H1 (cell line): ENCODE measurements around the gene KRT85. TPM values are rescaled to one million over a fixed set of nuclear protein-coding genes. Genes with fewer than 3 reads are reported as not detected.
A peak's percentile ranks its signal among the peaks of the same experiment; 100 is the strongest.

Experiments used
- CTCF ChIA-PET: fragments of 300-600 bp; sonication (Branson Sonifier 250); formaldehyde crosslinking; loops from one replicate; lab custom pipeline; 2021; ENCODE audit not compliant: partially characterized antibody; lab: Charles Lee
- POLR2A ChIA-PET: fragments of 300-600 bp; sonication (Branson Sonifier 250); formaldehyde crosslinking; loops from one replicate; lab custom pipeline; 2021; ENCODE audit warnings: inconsistent platforms; ENCODE audit not compliant: partially characterized antibody; lab: Charles Lee
- DNase-seq, 2 experiments: peaks; one replicate each; pipeline versions ENCODE4 v3.0.0 to v3.0.0-alpha.2; 2010 to 2022; ENCODE audit warnings: low spot score in 2 of 2, low read depth in 1 of 2, mixed read lengths in 1 of 2
- FAIRE-seq: peaks from 2 replicates; lab custom pipeline; 2011; peaks lifted over from hg19 to GRCh38; lab: Jason Lieb, UNC
- H2AFZ ChIP-seq: 2 replicates; pipeline ENCODE4 v1.8.1; 2012; ENCODE audit warnings: low read length, inconsistent platforms
- H2AK5ac ChIP-seq: 2 replicates; pipeline ENCODE4 v1.6.1; 2013; ENCODE audit warnings: low read depth, low read length
- H2BK120ac ChIP-seq: replicated peaks from 2 replicates; pipeline ENCODE3; 2013; ENCODE audit warnings: low read depth, low read length, inconsistent platforms
- H2BK12ac ChIP-seq: 2 replicates; pipeline ENCODE4 v1.6.1; 2013; ENCODE audit warnings: low read depth, low read length
- H2BK15ac ChIP-seq: 2 replicates; pipeline ENCODE4 v1.6.1; 2013; ENCODE audit warnings: low read length
- H2BK20ac ChIP-seq: 2 replicates; pipeline ENCODE4 v1.6.1; 2013; ENCODE audit warnings: low read length
- H2BK5ac ChIP-seq: 2 replicates; pipeline ENCODE4 v1.6.1; 2013; ENCODE audit warnings: low read depth, low read length
- H3K14ac ChIP-seq: 2 replicates; pipeline ENCODE4 v1.6.1; 2013; ENCODE audit warnings: inconsistent platforms; ENCODE audit not compliant: insufficient read length
- H3K18ac ChIP-seq: 2 replicates; pipeline ENCODE4 v1.6.1; 2013; ENCODE audit warnings: low read length; ENCODE audit errors: extremely low read depth
- H3K23ac ChIP-seq: 2 replicates; pipeline ENCODE4 v1.6.1; 2013; ENCODE audit warnings: inconsistent platforms; ENCODE audit not compliant: insufficient read length
- H3K23me2 ChIP-seq: 2 replicates; pipeline ENCODE4 v1.6.1; 2013; ENCODE audit warnings: low read depth, low read length
- H3K27ac ChIP-seq: 2 replicates; pipeline ENCODE4 v1.6.1; 2011; ENCODE audit warnings: low read depth, low read length, inconsistent platforms
- H3K27me3 ChIP-seq, 4 experiments: replicated peaks in 1 of 4; 1 replicate in 1 of 4; 2 replicates in 3 of 4; pipeline versions ENCODE4 v1.6.1 to v1.8.1; 2011 to 2013; ENCODE audit warnings: low read length in 3 of 4, mild to moderate bottlenecking in 3 of 4, inconsistent platforms in 2 of 4, mixed read lengths in 2 of 4, moderate library complexity in 1 of 4; ENCODE audit not compliant: control insufficient read depth in 3 of 4, insufficient read depth in 3 of 4; ENCODE audit errors: extremely low read depth in 1 of 4
- H3K36me3 ChIP-seq, 4 experiments: 2 replicates each; pipeline versions ENCODE4 v1.6.1 to v1.8.1; 2011 to 2013; ENCODE audit warnings: mild to moderate bottlenecking in 4 of 4, low read length in 3 of 4, moderate library complexity in 2 of 4, control low read depth in 1 of 4, inconsistent platforms in 1 of 4; ENCODE audit not compliant: insufficient read depth in 4 of 4, control insufficient read depth in 2 of 4
- H3K4ac ChIP-seq: replicated peaks from 2 replicates; pipeline ENCODE3; 2013; ENCODE audit warnings: low read length, low read depth, mixed read lengths, inconsistent platforms; ENCODE audit not compliant: insufficient read length
- H3K4me1 ChIP-seq, 4 experiments: replicated peaks in 1 of 4; 1 replicate in 1 of 4; 2 replicates in 3 of 4; pipeline versions ENCODE4 v1.6.1 to v1.8.1; 2011 to 2013; ENCODE audit warnings: low read length in 3 of 4, inconsistent platforms in 2 of 4, mixed read lengths in 1 of 4; ENCODE audit not compliant: insufficient read depth in 4 of 4, control insufficient read depth in 3 of 4
- H3K4me2 ChIP-seq, 2 experiments: 2 replicates each; pipeline versions ENCODE4 v1.6.1 to v1.8.1; 2011 to 2013; ENCODE audit warnings: low read depth in 2 of 2, low read length in 2 of 2, control low read depth in 1 of 2, inconsistent platforms in 1 of 2, mild to moderate bottlenecking in 1 of 2; ENCODE audit not compliant: insufficient read depth in 1 of 2
- H3K4me3 ChIP-seq, 4 experiments: fragments of 200-600, 300-600 bp in 1 of 4; sonication (generic), shearing (Covaris generic), sonication (Bioruptor Twin) in 1 of 4; 2 replicates each; pipeline versions ENCODE4 v1.5.1 to v1.8.1; 2011 to 2016; ENCODE audit warnings: low read length in 4 of 4, low read depth in 3 of 4, control low read depth in 2 of 4, inconsistent platforms in 2 of 4, mild to moderate bottlenecking in 2 of 4, mixed read lengths in 1 of 4, moderate library complexity in 1 of 4; ENCODE audit not compliant: insufficient read depth in 2 of 4; ENCODE audit errors: extremely low read depth in 1 of 4
- H3K56ac ChIP-seq: replicated peaks from 2 replicates; pipeline ENCODE3; 2013; ENCODE audit warnings: low read depth, mild to moderate bottlenecking, mixed read lengths, low read length, inconsistent platforms; ENCODE audit not compliant: insufficient read length
- H3K79me1 ChIP-seq: 2 replicates; pipeline ENCODE4 v1.6.1; 2013; ENCODE audit warnings: low read depth, low read length, control low read depth
- H3K79me2 ChIP-seq, 2 experiments: 2 replicates each; pipeline versions ENCODE4 v1.6.1 to v1.8.1; 2012 to 2013; ENCODE audit warnings: low read length in 2 of 2, mild to moderate bottlenecking in 2 of 2, inconsistent platforms in 1 of 2; ENCODE audit not compliant: insufficient read depth in 2 of 2, control insufficient read depth in 1 of 2
- H3K9ac ChIP-seq, 4 experiments: replicated peaks in 1 of 4; 1 replicate in 1 of 4; 2 replicates in 3 of 4; pipeline versions ENCODE4 v1.6.1 to v1.8.1; 2011 to 2013; ENCODE audit warnings: low read depth in 3 of 4, low read length in 3 of 4, control low read depth in 2 of 4, mild to moderate bottlenecking in 2 of 4, moderate library complexity in 2 of 4, inconsistent platforms in 1 of 4; ENCODE audit errors: extremely low read depth in 1 of 4
- H3K9me3 ChIP-seq, 2 experiments: 2 replicates each; pipeline versions ENCODE4 v1.6.1 to v1.8.1; 2012 to 2013; ENCODE audit warnings: mild to moderate bottlenecking in 2 of 2, moderate library complexity in 2 of 2, control low read depth in 1 of 2, inconsistent platforms in 1 of 2, low read depth in 1 of 2, low read length in 1 of 2, mixed read lengths in 1 of 2; ENCODE audit not compliant: insufficient read depth in 2 of 2
- H4K20me1 ChIP-seq, 2 experiments: replicated peaks in 1 of 2; 2 replicates each; pipeline versions ENCODE3 to v1.8.1; 2011 to 2013; ENCODE audit warnings: inconsistent platforms in 2 of 2, low read length in 2 of 2, mild to moderate bottlenecking in 1 of 2; ENCODE audit not compliant: insufficient read depth in 2 of 2, control insufficient read depth in 1 of 2
- H4K5ac ChIP-seq: 2 replicates; pipeline ENCODE4 v1.6.1; 2013; ENCODE audit warnings: low read length, low read depth, mixed read lengths, inconsistent platforms; ENCODE audit not compliant: insufficient read length
- H4K8ac ChIP-seq: 2 replicates; pipeline ENCODE4 v1.8.0; 2013; ENCODE audit warnings: mild to moderate bottlenecking, moderate library complexity, low read length, inconsistent platforms; ENCODE audit not compliant: insufficient read depth; ENCODE audit errors: extremely low read depth
- H4K91ac ChIP-seq: replicated peaks from 2 replicates; pipeline ENCODE3; 2013; ENCODE audit warnings: low read length, mixed read lengths, inconsistent platforms; ENCODE audit not compliant: insufficient read length
- CEBPB ChIP-seq: IDR thresholded peaks from 2 replicates; pipeline ENCODE4 v1.6.1; 2012; ENCODE audit warnings: low read depth, low read length
- CTCF ChIP-seq, 3 experiments: IDR thresholded peaks; 1 replicate in 2 of 3; 2 replicates in 1 of 3; pipeline versions ENCODE4 v1.5.1 to v1.6.1; 2011; ENCODE audit warnings: low read length in 3 of 3, mild to moderate bottlenecking in 3 of 3, inconsistent platforms in 2 of 3, low read depth in 1 of 3, moderate library complexity in 1 of 3; ENCODE audit not compliant: insufficient read depth in 1 of 3; ENCODE audit errors: control extremely low read depth in 1 of 3
- EP300 ChIP-seq, 2 experiments: IDR thresholded peaks; 1 replicate in 1 of 2; 2 replicates in 1 of 2; pipeline ENCODE4 v1.6.1; 2011 to 2012; ENCODE audit warnings: low read depth in 2 of 2, low read length in 2 of 2, mild to moderate bottlenecking in 2 of 2, borderline replicate concordance in 1 of 2, inconsistent platforms in 1 of 2, moderate library complexity in 1 of 2
- POLR2AphosphoS5 ChIP-seq: IDR thresholded peaks from 2 replicates; pipeline ENCODE4 v1.6.1; 2011; ENCODE audit warnings: low read depth, low read length
- RAD21 ChIP-seq, 2 experiments: IDR thresholded peaks in 1 of 2; conservative IDR thresholded peaks in 1 of 2; 2 replicates each; pipeline ENCODE4 v1.6.1; 2011; ENCODE audit warnings: low read depth in 2 of 2, low read length in 2 of 2, improper control_type of control experiment in 1 of 2, inconsistent platforms in 1 of 2, mild to moderate bottlenecking in 1 of 2, moderate library complexity in 1 of 2
- SUZ12 ChIP-seq: fragments of 200-600 bp; sonication (generic); IDR thresholded peaks from 2 replicates; pipeline ENCODE4 v1.6.1; 2012; ENCODE audit warnings: mild to moderate bottlenecking, inconsistent platforms, low read length, moderate library complexity, mixed read lengths
- WGBS, 2 experiments: shearing (Covaris generic) in 1 of 2; methylation state at CpG; one replicate each; pipeline versions ENCODE4 v1.1.6 to v1.1.7; 2013 to 2015; ENCODE audit warnings: low lambda C conversion rate in 2 of 2, mixed read lengths in 2 of 2, inconsistent platforms in 1 of 2, low coverage in 1 of 2, missing lambda C conversion rate in 1 of 2; ENCODE audit not compliant: insufficient replicate concordance in 2 of 2, insufficient coverage in 1 of 2, insufficient read length in 1 of 2; ENCODE audit errors: extremely low coverage in 1 of 2, missing lambda C conversion rate in 1 of 2; 5-methylcytosine and 5-hydroxymethylcytosine counted together
- polyA plus RNA-seq, 7 experiments: library from polyadenylated mRNA; depleted of rRNA in 3 of 7; stranded (reverse) in 5 of 7; unstranded in 2 of 7; fragments of >200 nt in 5 of 7; fragments of 200-250 nt in 2 of 7; gene quantifications; 1 replicate in 5 of 7; 2 replicates in 1 of 7; 4 replicates in 1 of 7; pipeline versions ENCODE4 v1.2.1 to v1.2.3, GENCODE V29; 2011 to 2013; ENCODE audit warnings: missing spikeins in 2 of 7, mixed read lengths in 2 of 7
- total RNA-seq: library from RNA; stranded (reverse); fragmentation: NEBNext Ultra II Directional; extraction: Animal tissue kit (Norgen Biotek cat#: 25700); gene quantifications from 2 replicates; pipeline ENCODE4 v1.2.1, GENCODE V29; 2021

KRT85 gene
- total and polyA plus RNA-seq, 2 of the 8 experiments (the other 6 are each of a cell fraction or from before 2014, with no cell fraction given): not detected

- Histone ChIP-seq H3K23me2 (peaks cover 1% of the 10 kb centered on the region; the same call in 1 of the 2 replicates), H3K23ac (no peak overlapping the region), H2AK5ac (no peak overlapping the region), H3K4ac (no peak overlapping the region), H2AFZ (no peak overlapping the region), H3K79me1 (no peaks in the 10 kb centered on the region), H2BK120ac (no peak overlapping the region), H3K27ac (no peak overlapping the region), H3K4me1 (no peaks in the 10 kb centered on the region), H3K4me2 (no peak overlapping the region), H4K5ac (no peak overlapping the region), H3K9me3 (no peaks in the 10 kb centered on the region; a peak in 1 of 4 replicates), H3K9ac (no peak overlapping the region), H3K56ac (no peak overlapping the region), H2BK20ac (no peak overlapping the region), H2BK5ac (no peak overlapping the region), H4K20me1 (no peaks in the 10 kb centered on the region), H2BK12ac (no peak overlapping the region), H3K36me3 (no peaks in the 10 kb centered on the region), H2BK15ac (no peak overlapping the region), H3K27me3 (no peaks in the 10 kb centered on the region), H3K14ac (no peak overlapping the region), H3K18ac (no peak overlapping the region), H4K8ac (no peak overlapping the region), H4K91ac (peak overlapping the region; percentile 9), H3K79me2 (no peaks in the 10 kb centered on the region), H3K4me3 (no peak overlapping the region)
- ChIA-PET POLR2A (interaction anchor here (1.0 kb wide), 1 partner anchor 9 kb away, joined by 3 read pairs; no protein-coding TSS in a partner anchor), CTCF (interaction anchor here (0.6 to 19.8 kb wide), 35 partner anchors 8 to 560 kb away, joined by 3 to 353 read pairs (median 5); partner anchors contain the start of genes KRT7, KRT80, KRT84 and KRT86)
- FAIRE-seq (no peak), DNase-seq (no peak)
- TF ChIP-seq POLR2AphosphoS5 (no peak), EP300 (IDR thresholded peaks at IDR 0.05; ENCODE audit: borderline replicate concordance in 1 of 2, low read depth in 2 of 2, low read length in 2 of 2) (no peak), RAD21 (IDR thresholded peaks at IDR 0.05 in 1 of 2, conservative IDR thresholded peaks at IDR 0.05 in 1 of 2; ENCODE audit: low read depth in 2 of 2, low read length in 2 of 2) (peak; percentile 23 to 53; a peak in 3 of 4 replicates), CEBPB (no peak), CTCF (IDR thresholded peaks at IDR 0.05; ENCODE audit: control extremely low read depth in 1 of 3, insufficient read depth in 1 of 3, low read depth in 1 of 3, low read length in 3 of 3) (peak; percentile 4 to 40 (median 18)), SUZ12 (no peak)
- WGBS, 2 experiments: 86% methylated on average over 11 of the region's 11 CpGs; no CpG with 5 or more reads in 1 of the 2 experiments
These were observed 48.2 kb downstream of the KRT85 start for GRCh38 chr12:52319097-52319496.
